Measurements from ENCODE around the gene NANS. TPM values are rescaled to one million over a fixed set of nuclear protein-coding genes. Genes with fewer than 3 reads are reported as not detected.

Gene NANS
- total and polyA plus RNA-seq, 2 of the 13 experiments (the other 11 are each of a cell fraction or from before 2014, with no cell fraction given) = 86.9 to 203 TPM

DNA sequence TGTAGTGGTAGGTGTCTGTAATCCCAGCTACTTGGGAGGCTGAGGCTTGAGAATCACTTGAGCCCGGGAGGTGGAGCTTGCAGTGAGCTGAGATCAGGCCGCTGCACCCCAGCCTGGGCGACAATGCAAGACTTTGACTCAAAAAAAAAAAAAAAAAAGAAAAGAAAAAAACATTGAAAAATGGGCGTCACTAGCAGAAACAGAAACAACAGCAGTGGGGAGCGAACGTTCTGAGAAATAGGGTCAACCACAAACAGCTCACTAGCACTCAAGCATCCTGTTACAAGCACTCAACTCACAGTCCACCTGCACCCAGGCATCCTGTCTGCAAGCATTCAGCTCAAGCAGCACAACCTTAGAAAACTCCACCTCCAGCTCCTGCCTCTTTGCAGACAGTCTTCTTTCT lies 45.3 kb downstream of the NANS start (continued):
- TF ChIP-seq, protein P1, sequence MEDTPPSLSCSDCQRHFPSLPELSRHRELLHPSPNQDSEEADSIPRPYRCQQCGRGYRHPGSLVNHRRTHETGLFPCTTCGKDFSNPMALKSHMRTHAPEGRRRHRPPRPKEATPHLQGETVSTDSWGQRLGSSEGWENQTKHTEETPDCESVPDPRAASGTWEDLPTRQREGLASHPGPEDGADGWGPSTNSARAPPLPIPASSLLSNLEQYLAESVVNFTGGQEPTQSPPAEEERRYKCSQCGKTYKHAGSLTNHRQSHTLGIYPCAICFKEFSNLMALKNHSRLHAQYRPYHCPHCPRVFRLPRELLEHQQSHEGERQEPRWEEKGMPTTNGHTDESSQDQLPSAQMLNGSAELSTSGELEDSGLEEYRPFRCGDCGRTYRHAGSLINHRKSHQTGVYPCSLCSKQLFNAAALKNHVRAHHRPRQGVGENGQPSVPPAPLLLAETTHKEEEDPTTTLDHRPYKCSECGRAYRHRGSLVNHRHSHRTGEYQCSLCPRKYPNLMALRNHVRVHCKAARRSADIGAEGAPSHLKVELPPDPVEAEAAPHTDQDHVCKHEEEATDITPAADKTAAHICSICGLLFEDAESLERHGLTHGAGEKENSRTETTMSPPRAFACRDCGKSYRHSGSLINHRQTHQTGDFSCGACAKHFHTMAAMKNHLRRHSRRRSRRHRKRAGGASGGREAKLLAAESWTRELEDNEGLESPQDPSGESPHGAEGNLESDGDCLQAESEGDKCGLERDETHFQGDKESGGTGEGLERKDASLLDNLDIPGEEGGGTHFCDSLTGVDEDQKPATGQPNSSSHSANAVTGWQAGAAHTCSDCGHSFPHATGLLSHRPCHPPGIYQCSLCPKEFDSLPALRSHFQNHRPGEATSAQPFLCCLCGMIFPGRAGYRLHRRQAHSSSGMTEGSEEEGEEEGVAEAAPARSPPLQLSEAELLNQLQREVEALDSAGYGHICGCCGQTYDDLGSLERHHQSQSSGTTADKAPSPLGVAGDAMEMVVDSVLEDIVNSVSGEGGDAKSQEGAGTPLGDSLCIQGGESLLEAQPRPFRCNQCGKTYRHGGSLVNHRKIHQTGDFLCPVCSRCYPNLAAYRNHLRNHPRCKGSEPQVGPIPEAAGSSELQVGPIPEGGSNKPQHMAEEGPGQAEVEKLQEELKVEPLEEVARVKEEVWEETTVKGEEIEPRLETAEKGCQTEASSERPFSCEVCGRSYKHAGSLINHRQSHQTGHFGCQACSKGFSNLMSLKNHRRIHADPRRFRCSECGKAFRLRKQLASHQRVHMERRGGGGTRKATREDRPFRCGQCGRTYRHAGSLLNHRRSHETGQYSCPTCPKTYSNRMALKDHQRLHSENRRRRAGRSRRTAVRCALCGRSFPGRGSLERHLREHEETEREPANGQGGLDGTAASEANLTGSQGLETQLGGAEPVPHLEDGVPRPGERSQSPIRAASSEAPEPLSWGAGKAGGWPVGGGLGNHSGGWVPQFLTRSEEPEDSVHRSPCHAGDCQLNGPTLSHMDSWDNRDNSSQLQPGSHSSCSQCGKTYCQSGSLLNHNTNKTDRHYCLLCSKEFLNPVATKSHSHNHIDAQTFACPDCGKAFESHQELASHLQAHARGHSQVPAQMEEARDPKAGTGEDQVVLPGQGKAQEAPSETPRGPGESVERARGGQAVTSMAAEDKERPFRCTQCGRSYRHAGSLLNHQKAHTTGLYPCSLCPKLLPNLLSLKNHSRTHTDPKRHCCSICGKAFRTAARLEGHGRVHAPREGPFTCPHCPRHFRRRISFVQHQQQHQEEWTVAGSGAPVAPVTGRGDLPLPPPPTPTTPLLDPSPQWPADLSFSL (CRISPR knock-in tag; IDR thresholded peaks at IDR 0.05) = no peak
- TF ChIP-seq ZNF776 (CRISPR knock-in tag; IDR thresholded peaks at IDR 0.05) = no peak
- TF ChIP-seq, protein P2, sequence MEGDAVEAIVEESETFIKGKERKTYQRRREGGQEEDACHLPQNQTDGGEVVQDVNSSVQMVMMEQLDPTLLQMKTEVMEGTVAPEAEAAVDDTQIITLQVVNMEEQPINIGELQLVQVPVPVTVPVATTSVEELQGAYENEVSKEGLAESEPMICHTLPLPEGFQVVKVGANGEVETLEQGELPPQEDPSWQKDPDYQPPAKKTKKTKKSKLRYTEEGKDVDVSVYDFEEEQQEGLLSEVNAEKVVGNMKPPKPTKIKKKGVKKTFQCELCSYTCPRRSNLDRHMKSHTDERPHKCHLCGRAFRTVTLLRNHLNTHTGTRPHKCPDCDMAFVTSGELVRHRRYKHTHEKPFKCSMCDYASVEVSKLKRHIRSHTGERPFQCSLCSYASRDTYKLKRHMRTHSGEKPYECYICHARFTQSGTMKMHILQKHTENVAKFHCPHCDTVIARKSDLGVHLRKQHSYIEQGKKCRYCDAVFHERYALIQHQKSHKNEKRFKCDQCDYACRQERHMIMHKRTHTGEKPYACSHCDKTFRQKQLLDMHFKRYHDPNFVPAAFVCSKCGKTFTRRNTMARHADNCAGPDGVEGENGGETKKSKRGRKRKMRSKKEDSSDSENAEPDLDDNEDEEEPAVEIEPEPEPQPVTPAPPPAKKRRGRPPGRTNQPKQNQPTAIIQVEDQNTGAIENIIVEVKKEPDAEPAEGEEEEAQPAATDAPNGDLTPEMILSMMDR (CRISPR knock-in tag; IDR thresholded peaks at IDR 0.05) = no peak
- no peak for TF ChIP-seq ZNF737 (CRISPR knock-in tag; IDR thresholded peaks at IDR 0.05; ENCODE audit: borderline replicate concordance)

DNA sequence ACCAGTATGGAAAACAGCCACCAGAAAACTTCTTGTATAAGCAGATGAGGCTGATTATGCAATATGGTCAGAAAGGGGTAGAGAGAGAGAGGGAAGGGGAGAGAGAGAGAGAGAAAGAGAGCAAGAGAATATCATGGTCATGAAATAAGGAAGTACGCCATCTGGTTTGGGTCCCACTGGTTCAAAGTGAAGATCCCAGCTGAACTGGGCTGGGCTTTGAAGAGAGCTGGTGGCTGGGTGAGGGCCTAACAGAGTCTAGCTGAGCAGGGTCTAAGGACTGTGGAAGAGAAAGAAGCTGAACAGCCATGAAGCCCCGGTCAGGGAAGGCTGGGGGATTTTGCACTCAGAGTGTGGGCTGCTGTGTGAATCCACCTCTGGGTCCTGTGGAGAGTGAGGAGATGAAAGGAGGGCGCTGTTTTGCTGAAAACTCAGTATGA lies 47.9 kb downstream of the NANS start:
- no TSS peak for BruUV-seq (replicated peaks)
- DNase-seq (ENCODE audit: low spot score) (no peak), ATAC-seq (no peak; the same call in 2 of the 3 replicates), FAIRE-seq (no peak)
- ChIA-PET POLR2A (no interaction called here), CTCF (ENCODE audit: low intra/inter-chr PET ratio, low total read pairs) (no interaction called here)
- 98% methylated on average over 3 of the region's 3 CpGs for WGBS (ENCODE audit: low lambda C conversion rate)
- H3K79me2 ChIP-seq (ENCODE audit: insufficient read depth, low read length) = no peaks in the 10 kb centered on the region
- intact Hi-C loops (cut with micrococcal nuclease; ENCODE audit: unreplicated experiment) = no loop called here
- peaks cover 5 to 40% of the 10 kb centered on the region in 2 experiments; a peak in 4 of 5 replicates for H3K36me3 ChIP-seq (replicated peaks in 1 of 2; ENCODE audit: control insufficient read depth in 1 of 2, insufficient read depth in 2 of 2, low read length in 2 of 2)
- no peaks in the 10 kb centered on the region for H3K4me1 ChIP-seq (ENCODE audit: insufficient read depth, low read length)
- H3K4me2 ChIP-seq (ENCODE audit: low read depth, low read length) = no peak overlapping the region
- H4K20me1 ChIP-seq (ENCODE audit: insufficient read depth, low read length) = no peaks in the 10 kb centered on the region
- H3K4me3 ChIP-seq (replicated peaks in 1 of 3; ENCODE audit: insufficient read depth in 1 of 3, low read depth in 2 of 3, low read length in 3 of 3) = no peak overlapping the region
- H3K9ac ChIP-seq (ENCODE audit: insufficient read depth, low read depth, low read length) = no peak overlapping the region
- no peaks in the 10 kb centered on the region for H3K27me3 ChIP-seq (ENCODE audit: control insufficient read depth in 1 of 2, insufficient read depth in 2 of 2, low read length in 2 of 2)
- no peak overlapping the region for H3K27ac ChIP-seq (ENCODE audit: extremely low read length, insufficient read depth, low read length)
- TF ChIP-seq ZFAT (CRISPR knock-in tag; conservative IDR thresholded peaks at IDR 0.05) = no peak
- no peak for TF ChIP-seq TOPORS (CRISPR knock-in tag; IDR thresholded peaks at IDR 0.05)
- TF ChIP-seq ZNF614 (CRISPR knock-in tag; IDR thresholded peaks at IDR 0.05; ENCODE audit: borderline replicate concordance) = no peak
- TF ChIP-seq, protein P3, sequence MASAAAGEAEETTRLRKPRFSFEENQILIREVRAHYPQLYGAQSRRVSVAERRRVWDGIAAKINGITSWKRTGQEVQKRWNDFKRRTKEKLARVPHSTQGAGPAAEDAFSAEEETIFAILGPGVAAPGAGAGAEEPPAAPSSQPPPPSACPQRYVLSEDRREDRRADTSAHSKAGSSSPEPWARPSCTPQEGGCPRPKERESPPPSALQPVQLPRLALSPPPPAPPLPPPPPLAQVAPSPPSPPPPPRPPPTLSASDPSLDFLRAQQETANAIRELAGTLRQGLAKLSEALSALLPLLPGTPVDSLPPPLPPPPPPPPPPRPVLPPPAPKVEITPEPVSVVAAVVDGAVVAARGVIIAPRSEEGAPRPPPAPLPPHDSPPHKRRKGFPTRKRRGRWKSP (CRISPR knock-in tag; IDR thresholded peaks at IDR 0.05) = no peak
- TF ChIP-seq ZNF343 (CRISPR knock-in tag; IDR thresholded peaks at IDR 0.05) = no peak
- TF ChIP-seq CEBPB (IDR thresholded peaks at IDR 0.05; ENCODE audit: borderline replicate concordance, low read depth, low read length) = peak; percentile 40; the same call in 1 of the 2 replicates
- TF ChIP-seq TAF1 (CRISPR knock-in tag; IDR thresholded peaks at IDR 0.05) = no peak
- TF ChIP-seq SNRNP70 (IDR thresholded peaks at IDR 0.05; ENCODE audit: low read depth, low read length) = no peak
- peak; percentile 30; the same call in 1 of the 2 replicates for TF ChIP-seq CEBPG (CRISPR knock-in tag; IDR thresholded peaks at IDR 0.05)
- no peaks in the 10 kb centered on the region for H3K9me3 ChIP-seq (ENCODE audit: low read length)
- in situ Hi-C loops (cut with HindIII; ENCODE audit: extremely low pct_ligation_motif_present, low pct_unique_long_range_greater_than_20kb) = no loop called here
- no peak overlapping the region for H2AFZ ChIP-seq (ENCODE audit: low read length)

Data from HepG2 (cell line).